ENCODE data around the gene CARD16. TPM values are rescaled to one million over a fixed set of nuclear protein-coding genes. Genes with fewer than 3 reads are reported as not detected.

Gene CARD16
- total RNA-seq, 1 donor from 2014 or later, result 26.8 TPM

GRCh38 chr11:104999721-105000120, 45.4 kb downstream of the CARD16 start:
- no peaks in the 10 kb centered on the region for H3K4me1 ChIP-seq
- TF ChIP-seq, protein P1, sequence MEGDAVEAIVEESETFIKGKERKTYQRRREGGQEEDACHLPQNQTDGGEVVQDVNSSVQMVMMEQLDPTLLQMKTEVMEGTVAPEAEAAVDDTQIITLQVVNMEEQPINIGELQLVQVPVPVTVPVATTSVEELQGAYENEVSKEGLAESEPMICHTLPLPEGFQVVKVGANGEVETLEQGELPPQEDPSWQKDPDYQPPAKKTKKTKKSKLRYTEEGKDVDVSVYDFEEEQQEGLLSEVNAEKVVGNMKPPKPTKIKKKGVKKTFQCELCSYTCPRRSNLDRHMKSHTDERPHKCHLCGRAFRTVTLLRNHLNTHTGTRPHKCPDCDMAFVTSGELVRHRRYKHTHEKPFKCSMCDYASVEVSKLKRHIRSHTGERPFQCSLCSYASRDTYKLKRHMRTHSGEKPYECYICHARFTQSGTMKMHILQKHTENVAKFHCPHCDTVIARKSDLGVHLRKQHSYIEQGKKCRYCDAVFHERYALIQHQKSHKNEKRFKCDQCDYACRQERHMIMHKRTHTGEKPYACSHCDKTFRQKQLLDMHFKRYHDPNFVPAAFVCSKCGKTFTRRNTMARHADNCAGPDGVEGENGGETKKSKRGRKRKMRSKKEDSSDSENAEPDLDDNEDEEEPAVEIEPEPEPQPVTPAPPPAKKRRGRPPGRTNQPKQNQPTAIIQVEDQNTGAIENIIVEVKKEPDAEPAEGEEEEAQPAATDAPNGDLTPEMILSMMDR (IDR thresholded peaks at IDR 0.05), result no peak
- TF ChIP-seq POLR2AphosphoS5 (IDR thresholded peaks at IDR 0.05; ENCODE audit: insufficient read depth in 1 of 2, low read depth in 1 of 2), result no peak
- H3K36me3 ChIP-seq, result no peaks in the 10 kb centered on the region
- H3K27ac ChIP-seq, result no peak overlapping the region
- no peak for DNase-seq (ENCODE audit: extremely low spot score in 2 of 2)
- no peaks in the 10 kb centered on the region for H3K9me3 ChIP-seq
- no peaks in the 10 kb centered on the region for H3K27me3 ChIP-seq
- intact Hi-C loops (cut with DNase I), result no loop called here
- no peak overlapping the region for H3K4me3 ChIP-seq

DNA sequence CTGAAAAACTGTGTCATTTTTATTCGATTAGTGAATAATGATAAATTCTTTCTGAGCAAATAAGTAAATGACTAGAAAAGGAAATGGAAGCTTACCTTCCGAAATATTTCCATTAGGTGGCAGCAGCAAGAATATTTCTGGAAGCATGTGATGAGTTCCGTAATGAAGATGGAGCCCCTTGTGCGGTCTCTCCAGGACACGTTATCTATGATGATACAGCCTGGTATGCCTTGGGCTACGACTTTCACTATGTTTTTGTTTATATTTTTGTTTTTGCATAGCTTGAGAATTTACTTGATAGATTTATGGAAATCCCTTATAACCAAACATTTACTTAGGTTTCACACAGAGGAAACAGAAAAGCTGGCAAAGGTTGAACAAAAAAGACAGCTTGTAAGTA, 47.8 kb downstream of the CARD16 start:
- no peaks in the 10 kb centered on the region for H3K9me3 ChIP-seq
- H3K27me3 ChIP-seq, result no peaks in the 10 kb centered on the region
- no peak for DNase-seq (ENCODE audit: extremely low spot score in 2 of 2)
- H3K4me3 ChIP-seq, result no peak overlapping the region
- intact Hi-C loops (cut with DNase I), result no loop called here
- no peaks in the 10 kb centered on the region for H3K36me3 ChIP-seq
- no peaks in the 10 kb centered on the region for H3K4me1 ChIP-seq
- no peak overlapping the region for H3K27ac ChIP-seq
- TF ChIP-seq POLR2A (IDR thresholded peaks at IDR 0.05), result no peak
- TF ChIP-seq, protein P1 (IDR thresholded peaks at IDR 0.05), result no peak
- TF ChIP-seq POLR2AphosphoS5 (IDR thresholded peaks at IDR 0.05; ENCODE audit: insufficient read depth in 1 of 2, low read depth in 1 of 2), result no peak

GRCh38 chr11:104995001-104995408, 50.1 kb downstream of the CARD16 start:
- H3K36me3 ChIP-seq, result no peaks in the 10 kb centered on the region
- H3K4me1 ChIP-seq, result no peaks in the 10 kb centered on the region
- no peaks in the 10 kb centered on the region for H3K27me3 ChIP-seq
- intact Hi-C loops (cut with DNase I), result no loop called here
- H3K27ac ChIP-seq, result no peak overlapping the region
- no peak for DNase-seq (ENCODE audit: extremely low spot score in 2 of 2)
- H3K9me3 ChIP-seq, result no peaks in the 10 kb centered on the region
- no peak overlapping the region for H3K4me3 ChIP-seq
- TF ChIP-seq, protein P1 (IDR thresholded peaks at IDR 0.05), result no peak
- no peak for TF ChIP-seq POLR2A (IDR thresholded peaks at IDR 0.05)
- TF ChIP-seq POLR2AphosphoS5 (IDR thresholded peaks at IDR 0.05; ENCODE audit: insufficient read depth in 1 of 2, low read depth in 1 of 2), result no peak

DNA sequence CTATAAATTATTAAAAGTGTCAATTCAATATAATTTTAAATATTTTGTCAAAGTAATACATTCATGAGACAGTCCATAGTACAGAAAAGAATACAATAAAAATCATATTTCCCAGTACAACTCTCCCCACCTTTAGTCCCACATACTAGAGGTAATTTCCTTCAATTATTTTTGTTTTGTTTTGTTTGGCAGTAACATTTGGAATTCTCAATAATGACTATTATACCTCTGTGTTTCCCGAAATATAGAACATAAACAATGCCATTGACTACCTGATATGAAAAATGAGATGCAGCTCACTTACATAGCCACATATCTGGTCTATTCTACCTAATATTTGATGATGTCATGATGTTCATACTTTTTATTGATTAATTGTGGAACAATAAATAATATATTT, 52.4 kb downstream of the CARD16 start:
- intact Hi-C loops (cut with DNase I), result no loop called here
- no peaks in the 10 kb centered on the region for H3K9me3 ChIP-seq

DNA sequence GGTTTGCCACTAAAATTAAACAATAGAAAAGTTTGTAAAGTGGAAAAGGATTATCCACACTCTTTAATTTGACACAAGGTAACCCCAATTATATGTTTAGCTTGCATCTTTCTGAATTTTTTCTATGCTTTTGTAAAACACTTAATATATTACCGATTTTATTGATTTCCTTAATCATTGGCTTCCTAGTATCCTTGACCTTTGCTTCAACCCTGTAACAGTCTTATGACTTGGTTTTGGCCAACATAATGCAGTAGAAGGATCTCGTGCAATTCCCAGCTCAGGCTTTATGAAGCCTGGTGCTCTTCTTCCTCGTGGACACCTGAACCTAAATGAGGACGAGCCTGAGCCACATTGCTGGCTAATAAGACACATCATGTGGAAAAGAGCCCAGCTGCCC, 53.1 kb downstream of the CARD16 start:
- intact Hi-C loops (cut with DNase I), result no loop called here
- Histone ChIP-seq H3K4me3 (no peak overlapping the region), H3K27ac (no peak overlapping the region), H3K4me1 (no peaks in the 10 kb centered on the region), H3K9me3 (no peaks in the 10 kb centered on the region), H3K27me3 (no peaks in the 10 kb centered on the region), H3K36me3 (no peaks in the 10 kb centered on the region)
- TF ChIP-seq POLR2AphosphoS5 (IDR thresholded peaks at IDR 0.05; ENCODE audit: insufficient read depth in 1 of 2, low read depth in 1 of 2) (no peak), POLR2A (IDR thresholded peaks at IDR 0.05) (no peak)
- TF ChIP-seq, protein P1 (IDR thresholded peaks at IDR 0.05), result no peak
- no peak for DNase-seq (ENCODE audit: extremely low spot score in 2 of 2)

More for the DNA sequence above, 52.4 kb downstream of the CARD16 start:
- no peak overlapping the region for H3K27ac ChIP-seq
- no peak overlapping the region for H3K4me3 ChIP-seq
- TF ChIP-seq POLR2A (IDR thresholded peaks at IDR 0.05), result no peak
- peak in 1 of 2 donors; percentile 29 for TF ChIP-seq POLR2AphosphoS5 (IDR thresholded peaks at IDR 0.05; ENCODE audit: insufficient read depth in 1 of 2, low read depth in 1 of 2)
- no peak for DNase-seq (ENCODE audit: extremely low spot score in 2 of 2)
- H3K36me3 ChIP-seq, result no peaks in the 10 kb centered on the region
- H3K27me3 ChIP-seq, result no peaks in the 10 kb centered on the region
- H3K4me1 ChIP-seq, result no peaks in the 10 kb centered on the region

Other genes starting within 250 kb of the CARD16 start
- 7.4 TPM for gene CASP12, start 146.9 kb downstream of the CARD16 start, total RNA-seq
- 70.2 TPM for gene CASP4, start 76.8 kb downstream of the CARD16 start, total RNA-seq
- not detected for gene CASP5, start 22.2 kb downstream of the CARD16 start, total RNA-seq
- gene CASP1, start 10.2 kb downstream of the CARD16 start, total RNA-seq, result 23.3 TPM
- not detected for gene CARD18, start 94.4 kb upstream of the CARD16 start, total RNA-seq

Data from vagina (tissue), 2 donors.